ENCODE results near the gene MEIS3. TPM values are rescaled to one million over a fixed set of nuclear protein-coding genes. Genes with fewer than 3 reads are reported as not detected.
A peak's percentile ranks its signal among the peaks of the same experiment; 100 is the strongest.

MEIS3 gene
- total RNA-seq, 1 donor, result under 0.01 TPM

DNA sequence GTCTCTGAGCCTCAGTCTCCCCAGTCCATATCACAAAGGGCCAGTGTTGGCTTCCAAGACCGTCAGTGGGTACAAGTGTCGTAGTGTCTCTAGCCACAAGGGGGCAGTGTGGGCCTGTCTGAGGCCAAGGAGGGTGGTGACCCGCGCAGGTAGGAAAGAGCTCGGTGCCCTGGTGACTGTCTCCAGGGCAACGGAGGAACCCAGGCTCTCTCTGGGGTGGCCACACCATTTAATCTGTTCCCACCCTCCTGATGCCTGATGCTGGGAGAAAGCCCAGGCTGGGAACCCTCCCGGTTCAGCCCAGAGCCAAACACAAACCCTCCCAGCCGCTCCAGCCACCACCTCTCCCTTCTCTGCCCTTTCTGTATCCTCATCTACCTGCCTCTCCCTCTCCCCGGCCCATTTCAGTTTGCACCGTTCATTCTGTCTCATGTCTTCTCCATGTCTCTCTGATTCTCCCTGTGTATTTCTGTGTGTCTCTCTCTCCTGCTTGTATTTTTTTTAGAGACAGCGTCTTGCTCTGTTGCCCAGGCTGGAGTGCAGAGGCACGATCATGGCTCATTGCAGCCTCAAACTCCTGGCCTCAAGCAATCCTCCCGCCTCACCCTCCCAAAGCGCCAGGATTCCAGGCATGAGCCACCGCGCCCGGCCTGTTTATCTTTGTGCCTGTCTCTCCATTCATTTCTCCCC lies 17.5 kb upstream of the MEIS3 start:
- DNase-seq (ENCODE audit: low read depth in 2 of 3, low spot score in 2 of 3), result peak; percentile 71 to 84 (median 74)

- DNase-seq (ENCODE audit: low read depth in 2 of 3, low spot score in 2 of 3), result no peak
Observed at GRCh38 chr19:47435883-47436417, 16.6 kb upstream of the MEIS3 start.

- no peak for DNase-seq (ENCODE audit: low read depth in 2 of 3, low spot score in 2 of 3)
Observed at GRCh38 chr19:47435196-47435595, 15.9 kb upstream of the MEIS3 start.

DNA sequence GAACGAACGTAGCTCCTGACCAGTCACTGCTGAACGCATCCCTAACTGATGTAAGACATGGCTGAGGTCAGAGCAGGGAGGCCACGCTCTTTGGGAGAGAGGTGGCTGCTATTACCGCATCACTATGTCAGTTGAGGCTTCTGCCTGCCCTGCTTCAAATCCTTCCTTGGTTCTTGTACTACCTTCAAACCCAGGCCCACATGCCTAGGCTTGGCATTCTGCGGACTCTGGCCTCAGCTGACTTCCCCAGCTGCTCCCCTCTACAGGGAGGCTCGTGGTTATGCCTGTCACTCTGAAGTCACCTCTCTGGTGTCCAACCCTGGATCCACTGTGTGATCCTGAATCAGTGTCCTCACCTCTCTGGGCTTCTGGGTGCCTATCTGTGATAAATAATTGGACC lies 14.8 kb upstream of the MEIS3 start:
- no peak for DNase-seq (ENCODE audit: low read depth in 2 of 3, low spot score in 2 of 3)

DNA sequence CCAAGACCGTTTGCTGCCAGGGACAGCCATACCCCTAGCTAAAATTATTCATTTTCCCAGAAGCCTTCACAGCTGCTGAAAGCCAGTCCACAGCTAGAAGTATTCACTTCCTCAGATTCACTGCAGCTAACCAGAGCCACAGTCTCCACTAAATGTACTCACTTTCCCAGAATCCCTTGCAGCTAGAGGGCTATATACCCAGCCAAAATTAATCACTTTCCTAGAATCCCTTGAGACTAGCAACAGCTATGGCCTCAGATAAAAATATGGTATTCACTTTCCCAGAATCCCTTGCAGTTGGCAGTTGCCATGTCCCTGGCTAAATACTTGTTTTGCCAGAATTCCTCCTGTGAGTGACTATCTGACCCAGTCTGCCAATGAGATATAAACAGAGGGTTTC lies 13.8 kb upstream of the MEIS3 start:
- no peak for DNase-seq (ENCODE audit: low read depth in 2 of 3, low spot score in 2 of 3)

- DNase-seq (ENCODE audit: low read depth in 2 of 3, low spot score in 2 of 3), result no peak
Observed at GRCh38 chr19:47432499-47432898, 13.2 kb upstream of the MEIS3 start.

DNA sequence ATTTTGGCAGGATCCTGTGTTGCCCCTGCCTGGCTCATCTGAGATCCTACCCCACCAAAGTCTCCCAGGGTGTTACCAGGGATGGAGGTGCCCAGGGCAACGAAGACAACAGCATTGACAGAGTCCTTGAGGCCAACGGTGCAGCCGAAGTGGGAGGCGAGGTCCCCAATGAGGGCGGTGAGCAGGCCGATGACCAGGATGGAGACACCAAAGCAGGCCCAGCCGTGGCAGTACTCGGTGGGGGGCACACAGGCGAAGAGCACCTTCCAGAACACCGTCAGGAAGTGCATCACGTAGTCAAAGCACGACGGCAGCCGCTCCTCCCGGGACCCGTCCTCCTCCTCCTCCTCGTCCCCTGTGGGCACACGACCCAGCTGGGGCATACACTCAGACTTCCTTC lies 12.8 kb upstream of the MEIS3 start:
- no peak for DNase-seq (ENCODE audit: low read depth in 2 of 3, low spot score in 2 of 3)

- DNase-seq (ENCODE audit: low read depth in 2 of 3, low spot score in 2 of 3), result peak in 1 of 3 donors; percentile 36
Observed at GRCh38 chr19:47430041-47430802, 10.9 kb upstream of the MEIS3 start.

GRCh38 chr19:47429140-47429793 lies 9.9 kb upstream of the MEIS3 start:
- no peak for DNase-seq (ENCODE audit: low read depth in 2 of 3, low spot score in 2 of 3)

DNA sequence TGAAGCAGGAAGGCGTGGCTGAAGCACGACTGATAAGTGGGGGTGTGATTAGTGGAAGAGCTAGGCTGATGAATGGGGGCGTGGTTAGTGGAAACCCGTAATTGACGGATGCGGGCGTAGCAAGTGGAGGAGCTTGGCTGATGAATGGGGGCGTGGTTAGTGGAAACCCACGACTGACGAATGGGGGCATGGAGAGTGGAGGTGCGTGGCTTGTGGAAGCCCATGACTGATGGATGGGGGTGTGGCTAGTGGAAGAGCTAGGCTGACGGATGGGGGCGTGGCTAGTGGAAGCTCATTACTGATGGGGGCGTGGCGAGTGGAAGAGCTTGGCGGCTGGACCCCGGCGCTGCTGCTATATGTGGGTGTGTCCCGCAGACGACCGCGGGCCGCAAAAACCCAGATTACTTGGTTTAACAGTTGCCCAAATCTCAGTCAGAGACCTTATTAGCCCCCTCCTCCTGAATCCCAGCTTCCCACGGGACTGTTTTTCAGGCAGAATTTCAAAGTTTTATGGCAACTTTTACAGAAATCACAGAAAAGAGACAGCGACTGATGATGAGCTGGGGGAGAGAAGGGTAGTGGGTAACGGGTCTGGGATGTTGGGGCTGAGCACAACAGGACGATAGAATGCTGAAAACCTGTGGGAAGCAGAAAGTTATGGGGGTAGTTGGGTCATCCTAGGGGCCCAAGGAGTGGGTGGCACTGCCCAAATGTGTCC lies 9.0 kb upstream of the MEIS3 start:
- peak; percentile 55 to 95 (median 92) for DNase-seq (ENCODE audit: low read depth in 2 of 3, low spot score in 2 of 3)

DNA sequence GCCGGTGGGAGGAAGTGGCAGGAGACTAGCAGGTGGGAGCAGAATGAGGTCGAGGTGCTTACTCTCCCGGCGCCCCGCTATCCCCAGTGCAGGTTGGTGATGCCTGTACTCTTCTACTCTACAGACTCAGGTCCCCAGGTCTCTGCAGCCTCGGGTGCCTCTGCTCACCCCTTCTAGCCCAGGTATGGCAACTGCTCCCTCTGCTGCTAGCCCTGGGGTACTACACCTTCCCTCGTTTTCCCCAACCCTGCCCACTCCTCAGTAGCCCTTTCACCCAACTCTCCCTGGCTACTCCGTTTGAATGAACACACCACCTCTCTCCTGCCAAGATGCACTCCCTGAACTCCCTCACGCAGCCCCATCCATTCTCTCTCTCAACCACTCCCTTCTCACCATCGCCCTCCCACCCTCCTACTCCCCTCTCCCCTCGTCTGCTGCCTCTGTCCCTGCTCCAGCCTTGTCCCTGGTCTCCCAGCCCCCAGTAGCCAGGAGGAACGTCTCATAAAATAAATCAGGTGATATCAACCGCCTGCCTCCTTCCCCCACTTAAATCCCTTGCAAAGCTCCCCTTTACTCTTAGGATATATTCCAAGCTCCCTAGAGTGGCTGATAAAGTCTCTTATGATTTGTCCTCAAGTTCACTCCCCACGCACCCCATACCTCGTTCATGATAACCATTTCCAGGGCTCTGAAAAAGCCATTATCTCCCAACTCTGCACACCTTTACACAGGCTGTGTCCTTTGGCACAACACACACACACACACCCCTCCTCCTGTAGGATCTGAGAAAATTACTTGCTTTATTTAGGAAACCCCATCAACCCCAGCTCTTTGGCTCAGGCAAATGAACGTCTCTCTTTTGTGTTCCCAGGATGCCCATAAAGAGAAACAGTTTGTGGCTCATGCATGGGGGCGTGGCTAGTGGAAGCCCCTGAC lies 8.2 kb upstream of the MEIS3 start:
- peak in 1 of 3 donors; percentile 72 for DNase-seq (ENCODE audit: low read depth in 2 of 3, low spot score in 2 of 3)

DNA sequence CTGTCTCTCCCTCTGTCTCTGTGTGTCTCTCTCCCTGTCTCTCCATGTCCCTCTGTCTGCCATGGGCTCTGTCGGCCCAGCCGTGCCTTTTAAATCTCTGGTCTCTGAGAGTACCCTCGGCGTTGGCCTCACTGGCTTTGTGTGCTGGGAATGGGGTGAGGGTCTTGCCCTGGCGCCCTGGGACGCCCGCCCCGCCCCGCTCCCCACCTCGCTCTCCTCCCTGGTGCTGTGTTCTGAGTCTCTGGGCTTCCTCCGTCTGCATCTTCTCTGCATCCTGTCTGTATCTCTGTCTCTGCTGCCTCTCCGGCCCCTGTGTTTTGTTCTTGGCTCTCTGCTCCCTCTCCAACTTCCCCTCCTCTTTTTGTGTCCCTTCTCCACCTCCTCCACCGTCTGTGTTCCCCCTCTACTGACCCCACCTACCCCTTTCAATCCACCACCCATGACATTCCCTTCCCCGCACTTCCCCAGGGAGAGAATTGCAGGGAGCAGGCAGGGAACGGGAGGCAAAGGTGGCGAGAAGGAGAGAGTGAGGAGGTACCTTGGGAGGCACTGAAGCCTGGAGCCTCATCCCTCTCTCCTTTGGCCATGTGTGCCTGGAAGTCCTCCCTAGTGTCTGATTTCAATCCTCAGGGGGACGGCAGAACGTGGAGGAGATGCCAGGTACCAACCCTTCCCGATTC lies 4.0 kb upstream of the MEIS3 start:
- no peak for DNase-seq (ENCODE audit: low read depth in 2 of 3, low spot score in 2 of 3)

DNA sequence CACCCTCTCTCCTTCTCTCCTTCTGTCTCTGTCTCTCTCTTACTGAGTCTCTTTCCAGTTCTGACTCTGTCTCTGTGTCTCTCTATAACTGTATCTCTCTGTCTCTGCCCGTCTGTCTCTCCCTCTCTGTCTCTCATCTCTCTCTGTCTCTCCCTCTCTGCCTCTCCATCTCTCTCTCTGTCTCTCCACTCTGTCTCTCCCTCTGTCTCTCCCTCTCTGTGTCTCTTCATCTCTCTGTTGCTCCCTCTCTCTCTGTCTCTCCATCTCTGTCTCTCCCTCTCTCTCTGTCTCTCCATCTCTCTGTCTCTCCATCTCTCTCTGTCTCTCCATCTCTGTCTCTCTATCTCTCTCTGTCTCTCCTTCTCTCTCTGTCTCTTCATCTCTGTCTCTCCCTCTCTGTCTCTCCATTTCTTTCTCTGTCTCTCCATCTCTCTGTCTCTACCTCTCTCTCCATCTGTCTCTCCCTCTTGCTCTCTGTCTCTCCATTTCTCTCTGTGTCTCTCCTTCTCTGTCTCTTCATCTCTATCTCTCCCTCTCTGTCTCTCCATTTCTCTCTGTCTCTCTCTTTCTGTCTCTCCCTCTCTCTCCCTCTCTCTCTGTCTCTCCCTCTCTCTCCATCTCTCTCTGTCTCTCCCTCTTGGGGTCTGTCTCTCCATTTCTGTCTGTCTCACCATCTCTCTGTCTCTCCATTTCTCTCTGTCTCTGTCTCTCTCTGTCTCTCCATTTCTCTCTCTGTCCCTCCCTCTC lies 3.3 kb upstream of the MEIS3 start:
- no peak for DNase-seq (ENCODE audit: low read depth in 2 of 3, low spot score in 2 of 3)

GRCh38 chr19:47421844-47422395 lies 2.6 kb upstream of the MEIS3 start:
- DNase-seq (ENCODE audit: low read depth in 2 of 3, low spot score in 2 of 3), result no peak

DNA sequence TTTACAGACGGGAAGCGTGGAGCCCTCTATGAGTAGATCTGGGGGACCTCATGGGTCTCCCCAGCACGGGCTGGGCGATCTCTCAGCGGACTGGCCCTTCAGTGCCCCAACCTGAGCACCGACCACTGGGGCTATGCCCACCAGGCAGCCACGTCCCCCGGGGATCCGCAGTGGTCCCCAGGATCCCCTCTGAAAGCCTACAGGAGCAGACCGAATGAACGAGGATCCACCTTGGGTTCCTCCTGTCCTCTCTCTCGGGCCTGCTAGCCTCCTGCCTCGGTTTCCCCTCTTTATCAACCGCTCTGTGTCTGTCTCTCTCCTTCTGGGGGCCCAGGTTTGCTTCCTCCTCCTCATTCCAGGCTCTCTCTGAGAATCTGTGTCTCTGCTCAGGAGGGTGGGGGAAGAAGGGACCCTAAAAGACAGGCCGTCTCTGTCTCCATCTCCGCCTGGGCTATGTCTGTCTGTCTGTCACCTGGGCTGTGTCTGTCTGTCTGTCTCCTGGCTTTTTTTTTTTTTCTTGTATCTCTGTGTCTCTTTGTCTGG lies 2.0 kb upstream of the MEIS3 start:
- DNase-seq (ENCODE audit: low read depth in 2 of 3, low spot score in 2 of 3), result no peak

DNA sequence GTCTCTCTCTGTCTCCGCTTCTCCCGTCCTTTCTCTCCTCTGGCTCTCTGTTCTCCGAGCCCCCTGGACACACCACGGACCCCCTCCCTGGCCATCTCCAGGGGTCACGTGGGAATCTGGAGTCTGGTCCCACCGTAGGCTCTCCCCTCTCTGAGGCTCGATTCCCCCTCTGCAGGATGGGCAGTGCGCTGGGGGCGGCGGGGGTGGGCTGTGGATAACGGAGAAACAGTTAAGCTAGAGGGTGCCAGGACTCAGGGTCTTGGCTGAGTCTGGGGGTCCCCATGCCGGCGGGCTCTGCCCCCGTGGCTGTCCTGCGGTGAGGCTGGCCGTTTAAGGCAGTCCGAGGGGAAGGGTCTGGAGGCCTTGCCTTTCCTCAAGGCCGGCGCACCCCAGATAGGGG lies 462 bp upstream of the MEIS3 start:
- no peak for DNase-seq (ENCODE audit: low read depth in 2 of 3, low spot score in 2 of 3)

DNA sequence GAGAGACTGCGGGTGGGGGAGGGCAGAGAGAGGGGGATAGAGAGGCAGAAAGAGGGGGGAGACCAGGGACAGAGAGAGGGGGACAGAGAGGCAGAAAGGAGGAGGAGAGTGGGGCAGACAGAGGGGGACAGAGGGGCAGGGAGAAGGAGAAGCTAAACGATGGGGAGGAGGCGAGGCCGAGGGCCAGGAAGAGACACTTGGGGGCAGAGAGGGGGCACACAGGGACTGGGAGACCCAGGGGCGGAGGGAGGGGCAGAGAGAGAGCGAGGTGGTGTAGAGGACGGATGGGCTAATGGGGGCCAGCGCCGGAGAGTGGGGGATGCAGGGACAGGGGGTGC lies 666 bp downstream of the MEIS3 start:
- DNase-seq (ENCODE audit: low read depth in 2 of 3, low spot score in 2 of 3), result no peak

Measured in hematopoietic multipotent progenitor cell (in vitro differentiated cells).